Mononuclear cell (primary cell): ENCODE measurements around the gene FBXW12. TPM values are rescaled to one million over a fixed set of nuclear protein-coding genes. Genes with fewer than 3 reads are reported as not detected.

ENCODE experiments used
- H3K27me3 ChIP-seq: 2 replicates; pipeline ENCODE4 v1.6.0; 2011; ENCODE audit warnings: low read length, control low read depth; ENCODE audit not compliant: insufficient read depth
- H3K4me1 ChIP-seq: 2 replicates; pipeline ENCODE4 v1.5.1; 2011; ENCODE audit warnings: mild to moderate bottlenecking, low read length, control low read depth; ENCODE audit not compliant: insufficient read depth
- H3K4me3 ChIP-seq: 2 replicates; pipeline ENCODE4 v1.5.1; 2011; ENCODE audit warnings: mild to moderate bottlenecking, low read length, moderate library complexity
- H3K9me3 ChIP-seq: 2 replicates; pipeline ENCODE4 v1.5.1; 2011; ENCODE audit warnings: low read depth, mild to moderate bottlenecking, control low read depth, low read length
- total RNA-seq: library from RNA; depleted of rRNA; stranded (reverse); fragments of >200 nt; gene quantifications from one replicate; pipeline ENCODE4 v1.2.3, GENCODE V29; 2012

FBXW12 gene
- total RNA-seq, 1 donor = not detected

DNA sequence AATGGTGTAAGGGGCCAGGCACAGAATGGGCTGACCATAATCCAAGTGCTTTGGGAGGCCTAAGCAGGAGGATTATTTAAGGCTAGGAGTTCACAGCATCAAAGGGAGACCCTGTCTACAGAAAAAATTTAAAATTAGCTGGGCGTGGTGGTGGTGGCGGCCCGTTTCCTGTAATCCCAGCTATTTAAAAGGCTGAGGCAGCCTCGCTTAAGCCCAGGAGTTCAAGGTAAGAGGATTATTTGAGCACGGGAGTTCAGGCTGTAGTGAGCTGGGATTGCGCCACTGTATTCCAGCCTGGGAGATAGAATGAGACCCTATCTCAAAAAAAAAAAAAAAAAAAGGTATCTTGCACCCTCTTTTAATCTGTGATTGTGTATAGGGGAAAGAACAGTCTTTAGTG is 69.9 kb downstream of the FBXW12 start:
- Histone ChIP-seq H3K9me3 (no peaks in the 10 kb centered on the region), H3K4me3 (no peak overlapping the region), H3K4me1 (peaks cover 37% of the 10 kb centered on the region)

More for the DNA sequence above, 69.9 kb downstream of the FBXW12 start:
- H3K27me3 ChIP-seq = no peaks in the 10 kb centered on the region

Other genes starting within 250 kb of the FBXW12 start
- gene CDC25A, start 183.8 kb upstream of the FBXW12 start, total RNA-seq = 0.21 TPM
- not detected for gene CAMP, start 148.7 kb upstream of the FBXW12 start, total RNA-seq
- 10.6 TPM for gene ZNF589, start 131.1 kb upstream of the FBXW12 start, total RNA-seq
- 5.4 TPM for gene NME6, start 70.9 kb upstream of the FBXW12 start, total RNA-seq
- not detected for gene SPINK8, start 38.6 kb upstream of the FBXW12 start, total RNA-seq
- 0.63 TPM for gene PLXNB1, start 57.9 kb downstream of the FBXW12 start, total RNA-seq
- 1.4 TPM for gene CCDC51, start 67.9 kb downstream of the FBXW12 start, total RNA-seq
- 271 TPM for gene TMA7, start 68.0 kb downstream of the FBXW12 start, total RNA-seq
- 5.1 TPM for gene ATRIP, start 74.5 kb downstream of the FBXW12 start, total RNA-seq
- 64.1 TPM for gene SHISA5, start 132.0 kb downstream of the FBXW12 start, total RNA-seq
- gene PFKFB4, start 184.6 kb downstream of the FBXW12 start, total RNA-seq = 11.3 TPM
- 0.10 TPM for gene UCN2, start 191.6 kb downstream of the FBXW12 start, total RNA-seq
- 0.10 TPM for gene COL7A1, start 223.1 kb downstream of the FBXW12 start, total RNA-seq
- 131 TPM for gene UQCRC1, start 237.4 kb downstream of the FBXW12 start, total RNA-seq
- gene TMEM89, start 249.6 kb downstream of the FBXW12 start, total RNA-seq = 0.42 TPM